Dermis blood vessel endothelial cell (primary cell): Measurements from ENCODE around the gene OR10H5. TPM values are rescaled to one million over a fixed set of nuclear protein-coding genes. Genes with fewer than 3 reads are reported as not detected.
"Not testable (repeated sequence)": the region's sequence is repeated elsewhere in the genome, so short reads cannot be mapped to it uniquely, and the experiment has no call there.

ENCODE experiments used
- DNase-seq: peaks from one replicate; pipeline ENCODE4 v3.0.0; 2010
- total RNA-seq: library from RNA; depleted of rRNA; stranded (reverse); fragments of >200 nt; gene quantifications from 2 replicates; pipeline ENCODE4 v1.2.3, GENCODE V29; 2014

OR10H5 gene
- not detected in 2 replicates for total RNA-seq

DNA sequence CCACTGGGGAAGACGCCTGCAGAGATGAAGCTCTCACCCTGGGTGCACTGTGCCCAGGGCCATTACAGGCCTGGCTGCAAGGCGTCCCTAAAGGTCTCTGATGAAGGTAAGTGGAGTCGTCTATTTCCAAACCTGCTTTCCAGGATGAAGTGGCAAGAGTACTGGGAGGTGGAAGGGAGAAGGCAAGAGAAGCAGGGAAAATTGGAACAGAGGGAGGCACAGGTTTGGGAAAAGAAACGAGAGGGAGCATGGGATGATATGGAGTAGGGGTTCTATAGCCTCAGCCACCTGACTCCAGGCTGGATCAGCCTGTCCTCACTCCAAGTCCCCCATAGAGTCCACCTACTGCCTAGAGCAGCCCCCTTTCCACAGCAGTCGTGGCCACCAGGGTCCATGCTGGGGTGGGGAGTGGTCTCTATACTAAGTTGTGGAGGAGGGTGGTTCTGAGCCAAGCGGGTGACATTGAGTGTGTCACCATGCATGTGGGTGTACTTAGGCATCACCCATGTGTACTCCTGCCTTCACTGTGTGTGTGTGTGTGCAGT, at the start of gene OR10H5:
TSS of gene OR10H5 (plus strand) at position 51 of the 545 bp plus-strand sequence. CDS start 6,388 bp downstream, outside the sequence.
- DNase-seq, result no peak

DNA sequence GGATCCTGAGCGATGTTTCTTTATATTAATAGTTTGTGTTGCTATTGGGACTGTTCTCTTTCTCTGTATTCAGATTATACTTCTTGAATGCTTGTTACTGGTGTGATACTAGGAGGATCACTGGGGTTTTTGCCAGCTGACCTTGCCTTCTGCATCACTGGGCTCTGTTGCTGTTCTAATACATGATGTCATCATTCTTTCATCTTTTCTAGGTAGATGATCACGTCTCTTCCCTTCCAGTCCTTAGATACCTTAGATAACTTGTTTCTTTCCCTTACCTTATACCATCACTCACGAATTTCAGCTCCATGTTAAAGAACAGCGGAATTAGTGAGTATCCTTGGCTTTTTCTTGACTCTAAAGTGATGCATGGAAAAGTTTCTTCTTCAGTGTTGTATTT, 49.7 kb upstream of the OR10H5 start, which contains the start of gene OR10H3:
TSS of gene OR10H3 (plus strand) at position 264 of the 400 bp plus-strand sequence. CDS start 3,408 bp downstream, outside the sequence.
- DNase-seq, result no peak

DNA sequence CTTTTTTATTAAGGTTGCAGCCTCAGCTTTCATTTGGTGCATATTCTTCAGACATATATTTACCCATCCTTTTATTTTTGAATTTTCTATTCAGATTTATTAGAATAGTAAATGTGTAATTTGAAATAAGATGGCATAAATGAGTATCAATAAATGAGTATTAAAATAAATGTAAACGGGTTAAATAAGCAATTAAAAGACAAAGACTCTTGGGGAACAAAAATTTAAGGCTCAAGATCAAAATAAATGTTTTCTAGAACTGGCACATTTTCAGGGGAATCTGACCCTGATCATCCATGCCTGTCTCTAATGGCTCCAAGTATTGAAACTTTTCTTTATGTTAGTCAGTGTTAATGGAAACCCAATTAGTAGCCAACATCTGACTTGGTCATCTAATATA, 46.7 kb upstream of the OR10H5 start:
- no peak for DNase-seq

DNA sequence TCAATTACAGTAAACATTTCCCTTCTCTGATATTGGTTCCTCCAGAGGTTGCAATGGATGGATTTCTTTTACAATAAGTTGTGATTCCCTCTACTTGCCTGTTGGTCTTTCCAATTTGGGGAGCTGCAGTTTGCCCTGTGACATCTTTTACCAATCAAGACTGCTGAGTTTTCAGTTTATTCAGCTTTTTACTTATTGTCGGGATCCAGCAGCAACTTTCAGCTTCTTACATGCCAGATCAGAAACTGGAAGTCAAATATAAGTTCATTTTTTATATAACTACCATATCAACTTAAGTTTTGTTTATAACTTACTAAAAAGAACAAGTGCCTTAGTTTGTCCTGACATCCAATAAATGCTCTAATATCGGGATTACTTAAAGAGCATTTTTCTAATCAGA, 39.2 kb upstream of the OR10H5 start:
- DNase-seq, result no peak

DNA sequence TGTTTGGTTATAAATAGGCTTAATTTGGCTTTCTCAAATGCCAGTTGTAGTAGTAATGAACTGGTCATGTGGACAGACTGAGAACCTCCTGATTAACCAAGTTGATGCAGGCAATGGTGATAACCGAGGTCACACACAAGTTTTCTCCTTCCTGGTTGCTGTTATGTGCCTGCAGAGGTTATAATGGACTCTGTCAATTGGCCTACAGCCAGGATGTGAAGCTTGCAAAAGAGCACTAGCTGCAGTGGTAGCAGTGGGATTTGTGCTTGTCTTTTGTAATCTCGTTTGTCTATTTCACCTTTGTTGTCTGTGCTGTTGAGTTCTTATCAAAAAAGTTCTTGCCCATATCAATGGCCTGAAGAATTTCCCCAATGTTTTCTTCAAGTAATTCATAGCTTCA, 29.1 kb upstream of the OR10H5 start:
- no peak for DNase-seq

DNA sequence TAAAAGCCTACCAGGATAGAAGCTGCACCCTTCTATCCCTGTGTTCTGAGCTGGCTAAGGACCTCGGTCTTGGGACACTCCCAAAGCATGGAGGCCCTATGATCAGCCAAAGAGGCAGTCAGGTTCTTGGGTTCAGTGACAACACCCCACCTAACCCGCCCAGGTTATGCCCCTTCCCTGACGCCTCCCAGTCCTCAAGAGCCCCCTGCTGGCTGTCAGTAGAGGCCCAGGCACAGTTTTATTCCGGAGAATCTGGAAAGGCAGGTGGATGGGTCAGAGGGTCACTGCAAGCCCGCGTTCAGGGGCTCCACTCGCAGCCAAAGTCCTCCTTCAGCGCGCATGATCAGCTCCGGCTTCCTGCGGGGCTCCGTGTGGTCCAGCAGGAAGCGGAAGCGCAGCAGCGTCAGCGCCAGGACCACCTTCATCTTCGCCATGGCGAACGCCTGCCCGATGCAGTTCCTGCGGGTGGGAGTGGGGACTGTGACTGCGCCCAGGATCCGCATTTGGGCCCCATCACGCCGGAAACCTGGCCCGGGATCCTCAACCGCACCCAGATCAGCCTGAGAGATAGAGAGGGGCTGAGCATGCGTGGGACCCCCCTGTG, 27.4 kb upstream of the OR10H5 start:
- peak; percentile 2 for DNase-seq

GRCh38 chr19:15769586-15769985, 17.9 kb upstream of the OR10H5 start:
- DNase-seq, result no peak

DNA sequence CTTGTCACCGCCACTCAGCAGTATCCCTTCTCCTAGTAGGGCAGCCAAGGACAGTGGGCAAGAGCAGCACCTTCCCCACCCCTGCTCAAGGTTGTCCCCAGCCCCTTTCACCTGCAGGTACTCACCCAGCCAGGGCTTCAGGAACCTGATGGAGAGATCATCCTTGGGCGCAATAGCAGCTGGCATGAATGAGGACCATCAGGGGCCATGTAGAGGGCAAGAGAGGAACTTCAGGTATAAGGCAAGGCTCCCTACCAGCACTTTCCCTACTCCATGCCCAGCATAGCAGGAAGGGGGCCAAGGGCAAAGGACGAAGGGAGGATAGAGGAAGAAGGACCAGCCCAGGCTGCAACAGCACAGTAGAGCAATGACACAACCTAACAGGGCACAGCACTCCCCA, 13.3 kb upstream of the OR10H5 start:
- DNase-seq, result not testable (repeated sequence)

- DNase-seq, result no peak
These were observed 12.2 kb upstream of the OR10H5 start for GRCh38 chr19:15775249-15775648.

- no peak for DNase-seq
These were observed 11.2 kb upstream of the OR10H5 start for GRCh38 chr19:15776264-15776663.

DNA sequence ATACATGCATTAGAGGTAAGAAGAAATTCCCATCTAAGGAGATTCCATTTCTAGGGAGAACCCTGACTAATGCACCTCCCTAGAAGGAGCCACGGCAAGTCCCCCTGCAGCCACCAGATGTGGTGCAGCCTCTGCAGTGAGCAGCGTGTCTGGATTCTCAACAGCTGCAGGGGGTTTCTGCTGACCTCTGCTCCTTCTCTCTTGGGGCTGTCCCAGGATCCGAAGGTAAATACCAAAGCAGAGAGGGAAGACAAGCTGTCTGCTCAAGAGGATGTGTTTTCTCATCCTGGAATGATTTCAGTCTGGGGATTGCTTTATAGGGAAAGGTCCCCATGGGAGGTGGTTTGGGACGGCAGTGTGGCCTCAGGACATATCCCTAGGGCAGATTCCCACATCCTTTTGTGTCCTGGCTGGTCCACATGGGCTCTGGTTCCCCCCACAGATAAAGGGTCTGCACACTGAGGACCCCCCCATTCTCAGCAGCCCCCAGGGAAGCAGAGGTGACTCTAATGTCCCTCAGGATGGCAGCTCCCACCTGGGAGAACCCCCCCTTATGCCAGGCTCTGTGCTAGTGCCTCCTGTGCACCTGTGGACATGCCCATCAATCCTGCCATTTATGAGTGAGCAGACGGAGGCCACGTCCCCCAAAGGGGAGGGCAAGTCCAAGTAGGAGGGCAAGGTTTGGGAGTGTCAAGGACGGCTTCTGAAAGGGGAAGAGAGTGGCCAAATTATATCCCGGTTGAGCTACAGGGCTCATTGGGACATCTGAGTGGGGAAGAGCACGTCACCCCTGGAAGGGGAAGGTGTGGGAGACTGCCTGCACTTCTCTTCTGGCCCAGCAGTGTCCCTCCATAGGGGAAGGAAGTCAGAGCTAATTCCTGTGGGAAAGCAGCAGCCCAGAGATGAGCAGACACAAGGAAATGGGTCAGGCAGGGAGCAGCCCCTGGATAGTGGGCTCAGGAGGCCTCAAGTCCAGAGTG, 10.2 kb upstream of the OR10H5 start:
- DNase-seq, result no peak

GRCh38 chr19:15779756-15780476, 7.5 kb upstream of the OR10H5 start:
- DNase-seq, result peak; percentile 2

GRCh38 chr19:15780610-15781418, 6.6 kb upstream of the OR10H5 start:
- DNase-seq, result no peak

DNA sequence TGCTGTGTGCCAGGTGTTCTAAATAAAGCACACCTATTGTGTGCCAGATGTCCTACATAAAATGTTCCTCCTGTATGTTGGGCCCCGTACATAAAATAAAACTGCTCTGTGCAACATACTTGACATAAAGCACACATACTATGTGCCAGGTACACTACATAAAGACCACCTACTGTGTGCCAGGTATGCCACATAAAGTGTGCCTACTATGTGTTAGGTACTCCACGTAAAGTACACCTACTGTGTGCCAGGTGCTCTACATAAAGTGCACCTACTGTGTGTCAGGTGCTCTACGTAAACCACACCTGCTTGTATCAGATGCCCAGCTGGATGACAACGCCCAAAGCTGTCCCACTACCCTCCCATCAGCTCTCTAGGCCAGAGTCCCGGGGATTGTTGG, 5.8 kb upstream of the OR10H5 start:
- no peak for DNase-seq

DNA sequence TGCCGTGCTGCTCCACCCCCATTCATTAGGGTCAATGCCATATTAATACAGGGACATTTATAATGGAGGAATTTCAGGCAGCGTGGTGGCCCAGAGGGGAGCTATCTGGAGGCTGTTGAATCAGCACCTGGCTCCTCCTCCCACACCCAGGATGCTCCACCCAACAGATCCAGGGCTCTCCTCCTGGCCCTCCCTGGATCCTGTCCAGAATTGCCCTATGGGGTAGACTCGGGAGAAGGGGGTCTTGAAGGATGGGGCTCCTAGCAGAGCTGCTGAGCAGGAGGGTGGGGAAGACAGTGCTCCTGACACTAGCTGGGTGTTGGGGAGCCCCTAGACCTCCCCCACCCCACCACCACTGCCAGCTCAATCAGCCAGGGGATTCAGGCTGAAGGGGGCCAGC, 5.2 kb upstream of the OR10H5 start:
- no peak for DNase-seq

- DNase-seq, result not testable (repeated sequence)
These were observed 4.6 kb upstream of the OR10H5 start for GRCh38 chr19:15782896-15783295.

- DNase-seq, result no peak
These were observed 1.3 kb downstream of the OR10H5 start for GRCh38 chr19:15788594-15789270.

DNA sequence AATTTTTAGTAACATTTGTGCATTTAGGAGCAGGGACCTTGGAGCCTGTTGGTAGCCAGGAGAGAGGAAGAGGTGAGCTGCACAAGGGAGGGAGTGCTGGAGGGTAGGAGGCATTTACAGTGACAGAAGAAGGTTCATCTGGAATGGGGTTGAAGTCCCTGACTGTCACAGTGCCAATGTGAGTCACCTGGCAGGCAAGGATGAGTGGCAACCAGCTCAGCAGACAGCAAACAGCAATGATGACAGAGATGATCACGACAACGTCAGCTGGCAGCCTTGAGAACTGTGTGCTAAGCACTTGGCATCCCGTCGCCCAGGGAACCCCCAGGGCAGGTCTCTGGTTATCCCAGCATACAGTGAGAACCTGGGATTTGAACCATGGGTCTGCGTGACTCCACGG, 2.6 kb downstream of the OR10H5 start:
- no peak for DNase-seq

GRCh38 chr19:15794279-15794678, 6.8 kb downstream of the OR10H5 start:
- not testable (repeated sequence) for DNase-seq

GRCh38 chr19:15810335-15810734, 22.9 kb downstream of the OR10H5 start:
- DNase-seq, result peak; percentile 2

- DNase-seq, result no peak
These were observed 24.0 kb downstream of the OR10H5 start for GRCh38 chr19:15811476-15811875.
